ENCODE data around the gene PTPMT1. TPM values are rescaled to one million over a fixed set of nuclear protein-coding genes. Genes with fewer than 3 reads are reported as not detected.
A peak's percentile ranks its signal among the peaks of the same experiment; 100 is the strongest.

The PTPMT1 gene
- total RNA-seq, 1 donor from 2014 or later, result 49.3 TPM

DNA sequence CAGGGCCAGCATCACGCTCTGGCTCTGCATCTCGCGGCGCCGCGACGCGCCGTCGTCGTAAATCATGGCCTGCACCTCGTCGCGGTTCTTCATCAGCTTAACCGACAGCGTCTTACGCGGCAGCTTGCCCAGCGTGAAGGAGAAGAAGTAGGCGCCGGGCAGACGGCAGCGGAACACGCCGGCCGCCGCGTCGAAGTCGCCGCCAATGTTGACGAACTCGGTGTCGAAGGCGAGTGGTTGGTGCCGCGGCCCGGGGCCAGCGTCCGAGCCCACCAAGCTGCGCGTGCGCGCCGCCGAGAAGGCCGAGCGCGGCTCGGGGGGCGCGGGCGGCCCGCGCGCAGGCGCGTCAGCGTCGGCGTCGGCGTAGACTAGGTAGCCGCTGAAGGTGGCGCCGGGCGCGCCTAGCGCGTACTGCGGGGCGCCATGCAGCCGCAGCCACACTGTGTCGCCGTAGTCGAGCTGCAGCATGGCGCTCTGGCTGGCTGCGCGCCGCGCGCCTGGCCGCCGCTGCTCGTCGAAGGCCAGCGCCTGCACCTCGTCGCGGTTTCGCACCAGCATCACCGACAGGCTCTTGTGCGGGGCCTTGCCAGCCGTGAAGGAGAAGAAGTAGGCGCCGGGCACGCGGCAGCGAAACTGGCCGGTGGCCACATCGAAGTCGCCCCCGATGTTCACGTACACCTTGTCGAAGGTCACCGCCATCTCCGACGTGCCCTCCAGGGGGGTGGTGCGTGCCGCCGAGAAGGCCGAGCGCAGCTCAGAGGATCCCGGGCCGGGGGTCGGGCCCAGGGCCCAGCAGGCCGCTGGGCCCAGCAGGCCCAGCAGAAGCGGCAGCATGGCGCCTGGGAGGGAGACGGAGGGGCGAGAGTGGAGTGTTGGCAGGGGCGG is 24.8 kb downstream of the PTPMT1 start:
- H3K27ac Mint-ChIP-seq (ENCODE audit: unreplicated experiment), result no peak overlapping the region
- TF ChIP-seq CTCF (IDR thresholded peaks at IDR 0.05), result no peak
- no peaks in the 10 kb centered on the region for H3K9me3 Mint-ChIP-seq (ENCODE audit: unreplicated experiment)
- no peak for DNase-seq (ENCODE audit: extremely low spot score, unreplicated experiment)
- no peaks in the 10 kb centered on the region for H3K36me3 Mint-ChIP-seq (ENCODE audit: unreplicated experiment)
- H3K27me3 Mint-ChIP-seq (ENCODE audit: unreplicated experiment), result peaks cover 19% of the 10 kb centered on the region
- H3K4me1 Mint-ChIP-seq (ENCODE audit: unreplicated experiment), result peaks cover 9% of the 10 kb centered on the region
- H3K4me3 Mint-ChIP-seq (ENCODE audit: unreplicated experiment), result no peak overlapping the region

GRCh38 chr11:47591764-47592163 is 26.4 kb downstream of the PTPMT1 start:
- no peaks in the 10 kb centered on the region for H3K9me3 Mint-ChIP-seq (ENCODE audit: unreplicated experiment)
- peaks cover 9% of the 10 kb centered on the region for H3K4me1 Mint-ChIP-seq (ENCODE audit: unreplicated experiment)
- TF ChIP-seq CTCF (IDR thresholded peaks at IDR 0.05), result no peak
- DNase-seq (ENCODE audit: extremely low spot score, unreplicated experiment), result no peak
- H3K27me3 Mint-ChIP-seq (ENCODE audit: unreplicated experiment), result peaks cover 26% of the 10 kb centered on the region
- H3K27ac Mint-ChIP-seq (ENCODE audit: unreplicated experiment), result no peak overlapping the region
- H3K36me3 Mint-ChIP-seq (ENCODE audit: unreplicated experiment), result no peaks in the 10 kb centered on the region
- no peak overlapping the region for H3K4me3 Mint-ChIP-seq (ENCODE audit: unreplicated experiment)

GRCh38 chr11:47592251-47592650 is 26.9 kb downstream of the PTPMT1 start:
- H3K27ac Mint-ChIP-seq (ENCODE audit: unreplicated experiment), result no peak overlapping the region

DNA sequence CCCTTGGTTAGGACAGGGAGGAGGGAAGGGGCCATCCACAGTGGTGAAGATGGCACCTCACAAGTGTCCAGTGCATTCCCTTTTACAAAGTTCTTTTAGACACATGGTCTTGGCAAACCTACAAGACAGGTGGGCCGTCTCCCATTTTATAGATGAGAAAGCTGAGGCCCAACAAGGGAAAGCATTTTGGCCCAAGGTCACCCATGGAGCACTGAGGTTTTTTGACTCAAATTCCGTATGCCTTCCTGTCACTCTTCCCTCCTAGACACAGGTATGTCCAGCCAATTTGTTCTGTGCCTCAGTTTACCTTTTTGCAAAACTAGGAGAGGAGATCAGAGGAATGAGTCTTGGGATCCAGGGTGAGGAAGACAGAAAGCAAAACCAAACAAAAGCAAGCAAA is 27.6 kb downstream of the PTPMT1 start:
- Mint-ChIP-seq H3K27me3 (ENCODE audit: unreplicated experiment) (peaks cover 26% of the 10 kb centered on the region), H3K36me3 (ENCODE audit: unreplicated experiment) (no peaks in the 10 kb centered on the region), H3K27ac (ENCODE audit: unreplicated experiment) (no peak overlapping the region), H3K9me3 (ENCODE audit: unreplicated experiment) (no peaks in the 10 kb centered on the region), H3K4me3 (ENCODE audit: unreplicated experiment) (no peak overlapping the region), H3K4me1 (ENCODE audit: unreplicated experiment) (peaks cover 9% of the 10 kb centered on the region)
- TF ChIP-seq CTCF (IDR thresholded peaks at IDR 0.05), result no peak
- no peak for DNase-seq (ENCODE audit: extremely low spot score, unreplicated experiment)

More at GRCh38 chr11:47592251-47592650, 26.9 kb downstream of the PTPMT1 start:
- H3K4me3 Mint-ChIP-seq (ENCODE audit: unreplicated experiment), result no peak overlapping the region
- no peaks in the 10 kb centered on the region for H3K9me3 Mint-ChIP-seq (ENCODE audit: unreplicated experiment)
- no peaks in the 10 kb centered on the region for H3K36me3 Mint-ChIP-seq (ENCODE audit: unreplicated experiment)
- TF ChIP-seq CTCF (IDR thresholded peaks at IDR 0.05), result no peak
- H3K4me1 Mint-ChIP-seq (ENCODE audit: unreplicated experiment), result peaks cover 9% of the 10 kb centered on the region
- no peak for DNase-seq (ENCODE audit: extremely low spot score, unreplicated experiment)
- H3K27me3 Mint-ChIP-seq (ENCODE audit: unreplicated experiment), result peaks cover 26% of the 10 kb centered on the region

- Mint-ChIP-seq H3K36me3 (ENCODE audit: unreplicated experiment) (no peaks in the 10 kb centered on the region), H3K9me3 (ENCODE audit: unreplicated experiment) (no peaks in the 10 kb centered on the region), H3K27ac (ENCODE audit: unreplicated experiment) (no peak overlapping the region), H3K4me1 (ENCODE audit: unreplicated experiment) (peaks cover 9% of the 10 kb centered on the region), H3K4me3 (ENCODE audit: unreplicated experiment) (peak overlapping the region; percentile 56), H3K27me3 (ENCODE audit: unreplicated experiment) (peaks cover 26% of the 10 kb centered on the region)
- TF ChIP-seq CTCF (IDR thresholded peaks at IDR 0.05), result no peak
- DNase-seq (ENCODE audit: extremely low spot score, unreplicated experiment), result no peak
These were observed 28.1 kb downstream of the PTPMT1 start for GRCh38 chr11:47593492-47593933.

Data from osteocyte (in vitro differentiated cells).